AG04450 (cell line): Measurements from ENCODE around the gene FSTL4. TPM values are rescaled to one million over a fixed set of nuclear protein-coding genes. Genes with fewer than 3 reads are reported as not detected.

Experiments
- CTCF ChIA-PET: fragments of 300-600, 350-600 bp; formaldehyde crosslinking; extraction: SDS; loops from one replicate; lab custom pipeline; 2022; ENCODE audit warnings: antibody characterized with exemption, inconsistent platforms; lab: Charles Lee
- POLR2A ChIA-PET: fragments of 350-600 bp; formaldehyde crosslinking; extraction: SDS; loops from one replicate; lab custom pipeline; 2021; ENCODE audit warnings: antibody characterized with exemption, inconsistent platforms; lab: Yijun Ruan, JAX
- DNase-seq: peaks from one replicate; pipeline ENCODE4 v3.0.0-alpha.2; 2011; ENCODE audit warnings: low read depth, low spot score
- H3K27ac ChIP-seq: one replicate; pipeline ENCODE4 v1.5.1; 2012; ENCODE audit warnings: low read depth, low read length, control low read depth
- H3K27me3 ChIP-seq: one replicate; pipeline ENCODE4 v1.6.0; 2012; ENCODE audit warnings: low read length; ENCODE audit not compliant: control insufficient read depth, insufficient read depth
- H3K4me3 ChIP-seq: 2 replicates; pipeline ENCODE4 v1.5.1; 2011; ENCODE audit warnings: mild to moderate bottlenecking, low read depth, low read length, control low read depth
- H3K9me3 ChIP-seq: 2 replicates; pipeline ENCODE4 v1.5.1; 2012; ENCODE audit warnings: low read length; ENCODE audit not compliant: control insufficient read depth, insufficient read depth
- CTCF ChIP-seq: IDR thresholded peaks from 2 replicates; pipeline ENCODE4 v1.5.1; 2011; ENCODE audit warnings: low read depth, low read length, control low read depth, inconsistent platforms
- polyA plus RNA-seq: library from polyadenylated mRNA; depleted of rRNA; stranded (reverse); fragments of >200 nt; gene quantifications from 2 replicates; pipeline ENCODE4 v1.2.3, GENCODE V29; 2011

The FSTL4 gene
- polyA plus RNA-seq, 1 experiment: 0.11 TPM

GRCh38 chr5:133581348-133581747, 31.0 kb downstream of the FSTL4 start:
- no peaks in the 10 kb centered on the region for H3K9me3 ChIP-seq
- POLR2A ChIA-PET: no interaction called here
- no peak for TF ChIP-seq CTCF
- H3K27me3 ChIP-seq: no peaks in the 10 kb centered on the region
- CTCF ChIA-PET: no interaction called here
- DNase-seq: no peak
- H3K27ac ChIP-seq: no peak overlapping the region
- H3K4me3 ChIP-seq: no peak overlapping the region

- Histone ChIP-seq H3K4me3 (no peak overlapping the region), H3K27ac (no peak overlapping the region), H3K9me3 (no peaks in the 10 kb centered on the region), H3K27me3 (no peaks in the 10 kb centered on the region)
- ChIA-PET CTCF (no interaction called here), POLR2A (no interaction called here)
- TF ChIP-seq CTCF: no peak
- DNase-seq: no peak
Observed at GRCh38 chr5:133580618-133581017, 31.7 kb downstream of the FSTL4 start.

GRCh38 chr5:133579766-133580165, 32.6 kb downstream of the FSTL4 start:
- Histone ChIP-seq H3K27me3 (no peaks in the 10 kb centered on the region), H3K4me3 (no peak overlapping the region), H3K9me3 (no peaks in the 10 kb centered on the region), H3K27ac (no peak overlapping the region)
- no peak for TF ChIP-seq CTCF
- CTCF ChIA-PET: no interaction called here
- POLR2A ChIA-PET: no interaction called here
- DNase-seq: no peak

GRCh38 chr5:133569347-133569746, 43.0 kb downstream of the FSTL4 start:
- Histone ChIP-seq H3K27me3 (no peaks in the 10 kb centered on the region), H3K27ac (no peak overlapping the region), H3K9me3 (no peaks in the 10 kb centered on the region), H3K4me3 (no peak overlapping the region)
- no peak for DNase-seq
- CTCF ChIA-PET: no interaction called here
- POLR2A ChIA-PET: no interaction called here
- TF ChIP-seq CTCF: no peak

GRCh38 chr5:133565993-133566392, 46.3 kb downstream of the FSTL4 start:
- TF ChIP-seq CTCF: no peak
- POLR2A ChIA-PET: no interaction called here
- Histone ChIP-seq H3K27ac (no peak overlapping the region), H3K27me3 (no peaks in the 10 kb centered on the region), H3K9me3 (no peaks in the 10 kb centered on the region), H3K4me3 (no peak overlapping the region)
- CTCF ChIA-PET: no interaction called here
- DNase-seq: no peak
